ENCODE results near the gene ZNF385C.

DNA sequence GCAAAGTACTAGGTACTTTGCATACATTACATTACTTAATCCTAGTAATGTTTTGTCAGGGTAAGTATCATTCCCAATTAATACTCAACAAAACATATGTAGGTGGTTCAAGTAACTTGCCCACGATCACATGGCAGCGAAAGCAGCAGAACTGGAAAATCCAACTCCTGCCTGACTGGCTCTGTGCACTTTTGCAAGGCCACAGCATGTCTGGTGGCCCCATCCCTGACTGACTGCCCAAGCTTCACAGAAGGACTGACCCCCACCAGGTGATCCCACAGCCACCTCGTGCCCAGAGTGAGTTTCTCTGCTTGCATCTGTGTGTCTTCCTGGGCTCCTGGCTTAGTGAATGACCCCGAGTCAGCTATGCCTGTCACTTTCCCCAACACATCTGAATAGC is 120.3 kb downstream of the ZNF385C start:
- TF ChIP-seq, protein P1, sequence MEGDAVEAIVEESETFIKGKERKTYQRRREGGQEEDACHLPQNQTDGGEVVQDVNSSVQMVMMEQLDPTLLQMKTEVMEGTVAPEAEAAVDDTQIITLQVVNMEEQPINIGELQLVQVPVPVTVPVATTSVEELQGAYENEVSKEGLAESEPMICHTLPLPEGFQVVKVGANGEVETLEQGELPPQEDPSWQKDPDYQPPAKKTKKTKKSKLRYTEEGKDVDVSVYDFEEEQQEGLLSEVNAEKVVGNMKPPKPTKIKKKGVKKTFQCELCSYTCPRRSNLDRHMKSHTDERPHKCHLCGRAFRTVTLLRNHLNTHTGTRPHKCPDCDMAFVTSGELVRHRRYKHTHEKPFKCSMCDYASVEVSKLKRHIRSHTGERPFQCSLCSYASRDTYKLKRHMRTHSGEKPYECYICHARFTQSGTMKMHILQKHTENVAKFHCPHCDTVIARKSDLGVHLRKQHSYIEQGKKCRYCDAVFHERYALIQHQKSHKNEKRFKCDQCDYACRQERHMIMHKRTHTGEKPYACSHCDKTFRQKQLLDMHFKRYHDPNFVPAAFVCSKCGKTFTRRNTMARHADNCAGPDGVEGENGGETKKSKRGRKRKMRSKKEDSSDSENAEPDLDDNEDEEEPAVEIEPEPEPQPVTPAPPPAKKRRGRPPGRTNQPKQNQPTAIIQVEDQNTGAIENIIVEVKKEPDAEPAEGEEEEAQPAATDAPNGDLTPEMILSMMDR (IDR thresholded peaks at IDR 0.05; ENCODE audit: low read length): no peak
- TF ChIP-seq EZH2 (optimal IDR thresholded peaks at IDR 0.05; ENCODE audit: low read depth, low read length) (no peak), EZH2phosphoT487 (IDR thresholded peaks at IDR 0.05; ENCODE audit: low read length) (no peak)

Data from MM.1S (cell line).